HCT116 (cell line): ENCODE measurements around the gene TMEM154.

Experiments used
- ATF3 ChIP-seq: IDR thresholded peaks from 2 replicates; pipeline ENCODE4 v1.6.1; 2012
- POLR2A ChIP-seq: IDR thresholded peaks from 2 replicates; pipeline ENCODE4 v1.7.0; 2011; ENCODE audit warnings: borderline replicate concordance; ENCODE audit not compliant: insufficient read depth, insufficient read length; ENCODE audit errors: extremely low read depth

- TF ChIP-seq POLR2A: no peak
- TF ChIP-seq ATF3: no peak
Measured at GRCh38 chr4:152655272-152656129, 24.3 kb downstream of the TMEM154 start.
